CD4-positive, alpha-beta memory T cell (primary cell): Measurements from ENCODE around the gene TEX264. TPM values are rescaled to one million over a fixed set of nuclear protein-coding genes. Genes with fewer than 3 reads are reported as not detected.

Experiments used
- CTCF ChIA-PET: fragments of 350-600 bp; sonication (Branson Sonifier 250); formaldehyde crosslinking; loops from one replicate; lab custom pipeline; 2021; ENCODE audit warnings: inconsistent platforms; ENCODE audit not compliant: partially characterized antibody; lab: Charles Lee
- POLR2A ChIA-PET: fragments of 350-600 bp; sonication (Branson Sonifier 250); formaldehyde crosslinking; loops from one replicate; lab custom pipeline; 2021; ENCODE audit not compliant: partially characterized antibody; lab: Charles Lee
- DNase-seq, 5 donors: peaks; one replicate each; pipeline versions ENCODE4 v3.0.0 to v3.0.0-alpha.2; 2020 to 2022; ENCODE audit warnings: mixed read lengths in 1 of 5
- H3K27ac ChIP-seq: one replicate; pipeline ENCODE4 v1.7.0; 2013; ENCODE audit warnings: low read depth, low read length
- H3K27me3 ChIP-seq: 2 replicates; pipeline ENCODE4 v1.7.0; 2013; ENCODE audit warnings: mild to moderate bottlenecking, low read length, moderate library complexity; ENCODE audit not compliant: insufficient read depth
- H3K36me3 ChIP-seq: 2 replicates; pipeline ENCODE4 v1.7.0; 2013; ENCODE audit warnings: mild to moderate bottlenecking, low read length, moderate library complexity; ENCODE audit not compliant: insufficient read depth
- H3K4me1 ChIP-seq: 2 replicates; pipeline ENCODE4 v1.7.0; 2013; ENCODE audit warnings: mild to moderate bottlenecking, low read length, moderate library complexity; ENCODE audit not compliant: insufficient read depth
- H3K4me3 ChIP-seq, 2 donors: one replicate each; pipeline ENCODE4 v1.7.0; 2013; ENCODE audit warnings: low read length in 2 of 2, mild to moderate bottlenecking in 1 of 2
- H3K9me3 ChIP-seq, 2 donors: one replicate each; pipeline ENCODE4 v1.7.0; 2013; ENCODE audit warnings: low read length in 2 of 2, control low read depth in 1 of 2; ENCODE audit not compliant: control insufficient read depth in 1 of 2
- H3K27ac Mint-ChIP-seq, 7 donors: one replicate each; pipeline ENCODE4 v1.8.0; 2020 to 2021; ENCODE audit warnings: mixed read lengths in 7 of 7, mild to moderate bottlenecking in 6 of 7, inconsistent platforms in 3 of 7, moderate library complexity in 3 of 7
- H3K27me3 Mint-ChIP-seq, 2 donors: one replicate each; pipeline ENCODE4 v1.8.0; 2020 to 2021; ENCODE audit warnings: mixed read lengths in 2 of 2
- H3K36me3 Mint-ChIP-seq, 2 donors: one replicate each; pipeline ENCODE4 v1.8.0; 2020 to 2021; ENCODE audit warnings: mixed read lengths in 2 of 2, inconsistent platforms in 1 of 2, mild to moderate bottlenecking in 1 of 2
- H3K4me1 Mint-ChIP-seq, 4 donors: one replicate each; pipeline ENCODE4 v1.8.0; 2020 to 2021; ENCODE audit warnings: mixed read lengths in 4 of 4, mild to moderate bottlenecking in 1 of 4
- H3K4me3 Mint-ChIP-seq, 8 donors: one replicate each; pipeline ENCODE4 v1.8.0; 2020 to 2021; ENCODE audit warnings: mixed read lengths in 8 of 8, mild to moderate bottlenecking in 7 of 8, moderate library complexity in 6 of 8, inconsistent platforms in 3 of 8
- H3K9me3 Mint-ChIP-seq, 8 donors: one replicate each; pipeline ENCODE4 v1.8.0; 2020 to 2021; ENCODE audit warnings: mixed read lengths in 8 of 8, mild to moderate bottlenecking in 5 of 8, inconsistent platforms in 3 of 8, moderate library complexity in 1 of 8
- intact Hi-C: fragments of 100-400 bp; cut with micrococcal nuclease; formaldehyde crosslinking; loops from one replicate; pipeline ENCODE4 v1.15.1; 2023
- polyA plus RNA-seq, 2 donors: library from polyadenylated mRNA; unstranded; fragments of 300-500 nt; fragmentation: Illumina TruSeq; gene quantifications; one replicate each; pipeline ENCODE4 v1.2.3, GENCODE V29; 2021
- total RNA-seq, 2 experiments: library from RNA; stranded (reverse); gene quantifications; one replicate each; pipeline ENCODE4 v1.2.3, GENCODE V29; 2021

TEX264 gene
- total RNA-seq (10 to 100 TPM; 40.0 to 40.9 TPM), polyA plus RNA-seq (100 to 1,000 TPM; 110 to 138 TPM)

GRCh38 chr3:51670823-51671733, at the start of gene TEX264:
Gene TEX264, plus strand, starts transcription at chr3:51671252. Its CDS starts 3,053 bp downstream, at chr3:51674305.
- Histone ChIP-seq H3K9me3 (no peaks in the 10 kb centered on the region), H3K27me3 (no peaks in the 10 kb centered on the region), H3K4me1 (peaks cover 66% of the 10 kb centered on the region), H3K4me3 (peak within 1 kb of the TSS; percentile 88 to 89), H3K27ac (peak within 1 kb of the TSS; percentile 83), H3K36me3 (no peaks in the 10 kb centered on the region)
- ChIA-PET CTCF (interaction anchor here (1.2 to 17.7 kb wide), 12 partner anchors 8 to 474 kb away, joined by 3 to 324 read pairs (median 13); partner anchors contain the start of genes DCAF1, RAD54L2 and RBM15B), POLR2A (interaction anchor here (0.8 to 10.9 kb wide), 12 partner anchors 13 to 1334 kb away, joined by 3 to 251 read pairs (median 5); partner anchors contain the start of genes DCAF1, HEMK1, MANF and RAD54L2)
- peak within 1 kb of the TSS; percentile 88 to 95 (median 92) for H3K4me3 Mint-ChIP-seq
- H3K27ac Mint-ChIP-seq, result peak within 1 kb of the TSS; percentile 95 to 97 (median 97)
- H3K9me3 Mint-ChIP-seq, result no peaks in the 10 kb centered on the region
- H3K36me3 Mint-ChIP-seq, result peaks cover 12 to 25% of the 10 kb centered on the region in 2 donors
- intact Hi-C loops, result loop anchor here (1.0 to 2.0 kb wide), 5 partner anchors 11 to 1054 kb away; partner anchors contain the start of genes MANF, MAPKAPK3 and RBM15B
- no peaks in the 10 kb centered on the region for H3K27me3 Mint-ChIP-seq
- H3K4me1 Mint-ChIP-seq, result peaks cover 54 to 74% (median 63%) of the 10 kb centered on the region in 4 donors
- DNase-seq, result peak; percentile 95 to 97 (median 96)

- no peaks in the 10 kb centered on the region for H3K27me3 Mint-ChIP-seq
- Histone ChIP-seq H3K36me3 (no peaks in the 10 kb centered on the region), H3K9me3 (no peaks in the 10 kb centered on the region), H3K27me3 (no peaks in the 10 kb centered on the region), H3K4me1 (no peaks in the 10 kb centered on the region), H3K27ac (no peak overlapping the region), H3K4me3 (no peak overlapping the region)
- peaks cover 12 to 16% of the 10 kb centered on the region in 2 donors for H3K36me3 Mint-ChIP-seq
- intact Hi-C loops, result no loop called here
- peak overlapping the region in 2 of 7 donors; percentile 3 to 68 for H3K27ac Mint-ChIP-seq
- DNase-seq, result no peak
- no peak overlapping the region for H3K4me3 Mint-ChIP-seq
- CTCF ChIA-PET, result no interaction called here
- H3K9me3 Mint-ChIP-seq, result no peaks in the 10 kb centered on the region
- peaks cover 9 to 27% (median 20%) of the 10 kb centered on the region in 4 donors for H3K4me1 Mint-ChIP-seq
- POLR2A ChIA-PET, result no interaction called here
Observed at GRCh38 chr3:51622413-51622812, 48.6 kb upstream of the TEX264 start.

- Mint-ChIP-seq H3K9me3 (no peaks in the 10 kb centered on the region), H3K4me3 (no peak overlapping the region), H3K27ac (peak overlapping the region in 2 of 7 donors; percentile 3 to 46), H3K4me1 (peaks cover 9 to 27% (median 18%) of the 10 kb centered on the region in 4 donors), H3K27me3 (no peaks in the 10 kb centered on the region), H3K36me3 (peaks cover 16 to 21% of the 10 kb centered on the region in 2 donors)
- POLR2A ChIA-PET, result no interaction called here
- Histone ChIP-seq H3K27ac (no peak overlapping the region), H3K27me3 (no peaks in the 10 kb centered on the region), H3K4me1 (no peaks in the 10 kb centered on the region), H3K36me3 (no peaks in the 10 kb centered on the region), H3K4me3 (no peak overlapping the region), H3K9me3 (no peaks in the 10 kb centered on the region)
- CTCF ChIA-PET, result no interaction called here
- no peak for DNase-seq
- intact Hi-C loops, result no loop called here
Observed at GRCh38 chr3:51622868-51623267, 48.2 kb upstream of the TEX264 start.

- H3K36me3 Mint-ChIP-seq, result peaks cover 57 to 62% of the 10 kb centered on the region in 2 donors
- CTCF ChIA-PET, result interaction anchor here (1.6 kb wide), 1 partner anchor 39 kb away, joined by 5 read pairs; no protein-coding TSS in a partner anchor
Observed at GRCh38 chr3:51630513-51630912, 40.5 kb upstream of the TEX264 start.

GRCh38 chr3:51637144-51637940, 33.7 kb upstream of the TEX264 start:
- intact Hi-C loops, result loop anchor here (10.0 kb wide), 1 partner anchor 73 kb away; no protein-coding TSS in a partner anchor
- Mint-ChIP-seq H3K36me3 (peaks cover 66 to 78% of the 10 kb centered on the region in 2 donors), H3K27me3 (no peaks in the 10 kb centered on the region), H3K27ac (peak overlapping the region in 1 of 7 donors; percentile 27), H3K9me3 (no peaks in the 10 kb centered on the region), H3K4me1 (peaks cover 0 to 1% (median 0%) of the 10 kb centered on the region in 4 donors), H3K4me3 (no peak overlapping the region)
- no peak overlapping the region for H3K4me3 ChIP-seq
- no peak for DNase-seq
- H3K9me3 ChIP-seq, result no peaks in the 10 kb centered on the region
- H3K27ac ChIP-seq, result no peak overlapping the region
- peaks cover 81% of the 10 kb centered on the region for H3K36me3 ChIP-seq
- ChIA-PET POLR2A (no interaction called here), CTCF (interaction anchor here (1.0 kb wide), 1 partner anchor 44 kb away, joined by 3 read pairs; no protein-coding TSS in a partner anchor)
- H3K4me1 ChIP-seq, result no peaks in the 10 kb centered on the region
- H3K27me3 ChIP-seq, result no peaks in the 10 kb centered on the region

More at GRCh38 chr3:51630513-51630912, 40.5 kb upstream of the TEX264 start:
- Histone ChIP-seq H3K9me3 (no peaks in the 10 kb centered on the region), H3K27me3 (no peaks in the 10 kb centered on the region), H3K36me3 (peaks cover 49% of the 10 kb centered on the region), H3K27ac (no peak overlapping the region), H3K4me3 (no peak overlapping the region), H3K4me1 (no peaks in the 10 kb centered on the region)
- Mint-ChIP-seq H3K27me3 (no peaks in the 10 kb centered on the region), H3K4me3 (no peak overlapping the region), H3K4me1 (peaks cover 0 to 5% (median 2%) of the 10 kb centered on the region in 4 donors), H3K9me3 (no peaks in the 10 kb centered on the region), H3K27ac (no peak overlapping the region)
- POLR2A ChIA-PET, result no interaction called here
- intact Hi-C loops, result loop anchor here (10.0 kb wide), 1 partner anchor 66 kb away; no protein-coding TSS in a partner anchor
- DNase-seq, result no peak

- POLR2A ChIA-PET, result no interaction called here
- H3K36me3 ChIP-seq, result peaks cover 82% of the 10 kb centered on the region
Observed at GRCh38 chr3:51637941-51638471, 33.0 kb upstream of the TEX264 start.

More at GRCh38 chr3:51637941-51638471, 33.0 kb upstream of the TEX264 start:
- Mint-ChIP-seq H3K4me3 (no peak overlapping the region), H3K4me1 (peaks cover 0 to 2% (median 0%) of the 10 kb centered on the region in 4 donors), H3K36me3 (peaks cover 69 to 79% of the 10 kb centered on the region in 2 donors), H3K27ac (peak overlapping the region in 2 of 7 donors; percentile 27 to 29), H3K9me3 (no peaks in the 10 kb centered on the region), H3K27me3 (no peaks in the 10 kb centered on the region)
- Histone ChIP-seq H3K27me3 (no peaks in the 10 kb centered on the region), H3K4me1 (no peaks in the 10 kb centered on the region), H3K27ac (no peak overlapping the region), H3K9me3 (no peaks in the 10 kb centered on the region), H3K4me3 (no peak overlapping the region)
- intact Hi-C loops, result loop anchor here (10.0 kb wide), 1 partner anchor 73 kb away; no protein-coding TSS in a partner anchor
- peak in 2 of 5 donors; percentile 6 to 19 for DNase-seq
- CTCF ChIA-PET, result no interaction called here
